DOHH2 (cell line): Measurements from ENCODE around the gene KANK4.

ENCODE experiments used
- H3F3A ChIP-seq: fragments of 200-600 bp; sonication (generic), shearing (Covaris generic); 2 replicates; pipeline ENCODE4 v1.6.0; 2016; ENCODE audit warnings: antibody characterized with exemption, mild to moderate bottlenecking; ENCODE audit not compliant: control insufficient read depth, insufficient read depth
- H3K27ac ChIP-seq: fragments of 200-600 bp; sonication (generic); 2 replicates; pipeline ENCODE4 v1.5.1; 2014; ENCODE audit warnings: low read depth, mild to moderate bottlenecking, low read length, moderate library complexity
- H3K27me3 ChIP-seq: fragments of 200-600 bp; sonication (generic); 2 replicates; pipeline ENCODE4 v1.6.1; 2014; ENCODE audit warnings: mild to moderate bottlenecking, low read length, mixed read lengths; ENCODE audit not compliant: control insufficient read depth
- H3K36me3 ChIP-seq: fragments of 200-600 bp; sonication (generic); 2 replicates; pipeline ENCODE4 v1.6.1; 2014; ENCODE audit warnings: mild to moderate bottlenecking, low read length, moderate library complexity, mixed read lengths; ENCODE audit not compliant: control insufficient read depth
- H3K4me1 ChIP-seq: fragments of 200-600 bp; sonication (generic); 2 replicates; pipeline ENCODE4 v1.6.1; 2014; ENCODE audit warnings: mild to moderate bottlenecking, low read length, mixed read lengths; ENCODE audit not compliant: control insufficient read depth
- H3K4me2 ChIP-seq: fragments of 200-600 bp; sonication (generic); 2 replicates; pipeline ENCODE4 v1.6.0; 2014; ENCODE audit warnings: mild to moderate bottlenecking, low read length, moderate library complexity
- H3K4me3 ChIP-seq: fragments of 200-600 bp; sonication (generic); 2 replicates; pipeline ENCODE4 v1.5.1; 2014; ENCODE audit warnings: mild to moderate bottlenecking, low read length, mixed read lengths
- H3K79me2 ChIP-seq: fragments of 200-600 bp; sonication (generic); 2 replicates; pipeline ENCODE4 v1.6.1; 2014; ENCODE audit warnings: mild to moderate bottlenecking, low read length, mixed read lengths; ENCODE audit not compliant: control insufficient read depth
- H3K9me2 ChIP-seq: fragments of 200-600 bp; sonication (generic); replicated peaks from 2 replicates; pipeline ENCODE4 v1.6.1; 2014; ENCODE audit warnings: mild to moderate bottlenecking, low read length, mixed read lengths; ENCODE audit not compliant: control insufficient read depth
- H3K9me3 ChIP-seq: fragments of 200-600 bp; sonication (generic); 2 replicates; pipeline ENCODE4 v1.6.1; 2014; ENCODE audit warnings: antibody characterized with exemption, low read length, mixed read lengths; ENCODE audit not compliant: control insufficient read depth, insufficient read depth
- H4K20me1 ChIP-seq: fragments of 200-600 bp; sonication (generic); 2 replicates; pipeline ENCODE4 v1.6.0; 2014; ENCODE audit warnings: low read depth, mild to moderate bottlenecking, antibody characterized with exemption, low read length, moderate library complexity; ENCODE audit not compliant: control insufficient read depth, insufficient read depth
- EZH2phosphoT487 ChIP-seq: fragments of 200-600 bp; sonication (generic); IDR thresholded peaks from 2 replicates; pipeline ENCODE4 v1.6.1; 2017; ENCODE audit warnings: borderline replicate concordance, mild to moderate bottlenecking, antibody characterized with exemption, low read length, moderate library complexity, mixed read lengths
- TF ChIP-seq, protein P1 (sequence below): fragments of 200-600 bp; sonication (generic); IDR thresholded peaks from one replicate; pipeline ENCODE4 v1.5.1; 2014; ENCODE audit warnings: antibody characterized with exemption, mild to moderate bottlenecking, low read depth, low read length; ENCODE audit not compliant: poor library complexity, severe bottlenecking

The KANK4 gene

DNA sequence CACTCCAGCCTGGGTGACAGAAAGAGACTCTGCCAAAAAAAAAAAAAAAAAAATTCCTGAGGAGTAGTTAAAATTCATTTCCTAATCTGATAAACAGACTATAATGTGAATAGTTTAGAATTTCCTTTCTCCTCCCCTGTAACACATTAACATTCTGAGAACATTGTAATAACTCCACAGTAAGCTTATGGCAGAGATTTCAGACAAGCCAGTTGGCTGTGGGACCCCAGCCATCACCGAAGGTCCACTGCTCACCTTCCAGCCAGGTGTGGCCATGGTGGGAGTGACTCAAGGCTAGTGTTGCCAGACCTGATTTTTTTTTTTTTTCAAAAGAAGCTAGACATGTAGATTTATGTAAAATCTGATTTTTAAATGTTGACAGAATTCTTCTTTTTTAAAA lies 11.8 kb downstream of the KANK4 start:
- Histone ChIP-seq H3K9me3 (no peaks in the 10 kb centered on the region), H3K4me1 (no peaks in the 10 kb centered on the region), H3K27me3 (peaks cover 2% of the 10 kb centered on the region; the same call in 1 of the 2 replicates), H3K36me3 (no peaks in the 10 kb centered on the region), H3K4me3 (no peak overlapping the region), H3K27ac (no peak overlapping the region), H3K79me2 (no peaks in the 10 kb centered on the region), H3F3A (no peaks in the 10 kb centered on the region), H3K4me2 (no peak overlapping the region), H3K9me2 (no peaks in the 10 kb centered on the region), H4K20me1 (no peaks in the 10 kb centered on the region)
- TF ChIP-seq, protein P1, sequence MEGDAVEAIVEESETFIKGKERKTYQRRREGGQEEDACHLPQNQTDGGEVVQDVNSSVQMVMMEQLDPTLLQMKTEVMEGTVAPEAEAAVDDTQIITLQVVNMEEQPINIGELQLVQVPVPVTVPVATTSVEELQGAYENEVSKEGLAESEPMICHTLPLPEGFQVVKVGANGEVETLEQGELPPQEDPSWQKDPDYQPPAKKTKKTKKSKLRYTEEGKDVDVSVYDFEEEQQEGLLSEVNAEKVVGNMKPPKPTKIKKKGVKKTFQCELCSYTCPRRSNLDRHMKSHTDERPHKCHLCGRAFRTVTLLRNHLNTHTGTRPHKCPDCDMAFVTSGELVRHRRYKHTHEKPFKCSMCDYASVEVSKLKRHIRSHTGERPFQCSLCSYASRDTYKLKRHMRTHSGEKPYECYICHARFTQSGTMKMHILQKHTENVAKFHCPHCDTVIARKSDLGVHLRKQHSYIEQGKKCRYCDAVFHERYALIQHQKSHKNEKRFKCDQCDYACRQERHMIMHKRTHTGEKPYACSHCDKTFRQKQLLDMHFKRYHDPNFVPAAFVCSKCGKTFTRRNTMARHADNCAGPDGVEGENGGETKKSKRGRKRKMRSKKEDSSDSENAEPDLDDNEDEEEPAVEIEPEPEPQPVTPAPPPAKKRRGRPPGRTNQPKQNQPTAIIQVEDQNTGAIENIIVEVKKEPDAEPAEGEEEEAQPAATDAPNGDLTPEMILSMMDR, result no peak
- no peak for TF ChIP-seq EZH2phosphoT487

DNA sequence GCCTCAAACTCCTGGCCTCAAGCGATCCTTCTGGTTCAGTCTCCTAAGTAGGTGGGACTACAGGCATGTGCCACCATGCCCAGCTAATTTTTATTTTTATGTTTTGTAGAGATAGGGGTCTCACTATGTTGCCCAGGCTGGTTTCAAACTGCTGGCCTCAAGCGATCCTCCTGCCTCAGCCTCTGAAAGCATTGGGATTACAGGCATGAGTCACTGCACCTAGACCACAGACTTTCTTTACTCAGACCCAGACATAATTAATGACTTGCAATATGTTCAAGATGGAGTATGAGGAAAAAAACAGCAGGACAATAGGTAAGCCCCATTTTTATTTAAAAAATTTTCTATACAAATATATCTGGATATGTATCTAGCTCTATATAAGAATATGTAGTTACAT lies 13.2 kb downstream of the KANK4 start:
- H3K9me3 ChIP-seq, result no peaks in the 10 kb centered on the region
- H3K4me3 ChIP-seq, result no peak overlapping the region
- peaks cover 8% of the 10 kb centered on the region for H3K27me3 ChIP-seq
- H3K79me2 ChIP-seq, result no peaks in the 10 kb centered on the region
- no peak overlapping the region for H3K27ac ChIP-seq
- no peaks in the 10 kb centered on the region for H4K20me1 ChIP-seq
- no peak overlapping the region for H3K4me2 ChIP-seq
- H3K4me1 ChIP-seq, result no peaks in the 10 kb centered on the region
- H3K36me3 ChIP-seq, result no peaks in the 10 kb centered on the region
- TF ChIP-seq, protein P1, result no peak
- no peak for TF ChIP-seq EZH2phosphoT487
- H3K9me2 ChIP-seq, result no peaks in the 10 kb centered on the region
- no peaks in the 10 kb centered on the region for H3F3A ChIP-seq

DNA sequence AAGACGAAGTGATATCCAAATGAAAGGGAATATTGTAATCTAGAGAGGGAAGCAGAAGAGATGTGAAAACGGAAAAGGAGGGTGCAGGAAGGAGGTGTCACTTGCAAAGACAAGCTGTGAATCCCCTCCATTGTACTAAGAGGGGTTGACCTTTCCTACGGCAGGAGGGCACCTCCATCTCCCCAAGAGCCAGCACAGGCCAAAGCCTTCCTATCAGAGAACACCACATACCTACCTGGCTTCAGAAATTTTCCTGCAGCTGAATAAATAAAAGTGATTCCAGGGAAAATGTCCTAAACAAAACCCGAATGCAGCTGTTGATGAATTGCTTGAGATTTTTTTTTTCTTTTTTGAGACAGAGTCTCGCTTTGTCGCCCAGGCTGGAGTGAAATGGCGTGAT lies 14.3 kb downstream of the KANK4 start:
- Histone ChIP-seq H3F3A (no peaks in the 10 kb centered on the region), H3K4me2 (no peak overlapping the region), H3K27ac (no peak overlapping the region), H3K9me2 (no peaks in the 10 kb centered on the region), H3K4me3 (no peak overlapping the region), H4K20me1 (no peaks in the 10 kb centered on the region), H3K79me2 (no peaks in the 10 kb centered on the region), H3K27me3 (peaks cover 15% of the 10 kb centered on the region), H3K36me3 (no peaks in the 10 kb centered on the region), H3K4me1 (no peaks in the 10 kb centered on the region), H3K9me3 (no peaks in the 10 kb centered on the region)
- TF ChIP-seq, protein P1, result no peak
- TF ChIP-seq EZH2phosphoT487, result no peak

DNA sequence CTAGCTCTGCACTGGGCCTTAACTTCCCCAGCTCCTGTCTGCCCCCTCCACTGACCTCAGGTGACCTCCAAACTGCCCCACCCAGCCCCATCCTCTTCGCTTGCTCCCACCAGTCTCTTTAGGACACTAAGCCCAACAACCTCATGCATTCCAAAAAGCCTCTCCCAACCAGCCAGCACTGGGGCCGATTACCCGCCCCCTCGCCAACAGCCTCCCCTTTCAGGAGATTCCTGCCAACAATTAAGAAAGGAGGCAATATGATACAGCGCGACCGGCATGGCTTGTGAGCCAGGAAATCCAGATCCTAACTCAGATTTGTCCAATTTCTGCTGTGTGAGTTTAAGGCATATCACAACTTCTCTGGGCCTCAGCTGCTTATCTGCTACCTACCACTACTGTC lies 14.7 kb downstream of the KANK4 start:
- H3F3A ChIP-seq, result no peaks in the 10 kb centered on the region
- no peaks in the 10 kb centered on the region for H4K20me1 ChIP-seq
- no peaks in the 10 kb centered on the region for H3K9me3 ChIP-seq
- no peak overlapping the region for H3K27ac ChIP-seq
- no peak overlapping the region for H3K4me3 ChIP-seq
- no peak overlapping the region for H3K4me2 ChIP-seq
- H3K27me3 ChIP-seq, result peaks cover 18% of the 10 kb centered on the region
- no peaks in the 10 kb centered on the region for H3K36me3 ChIP-seq
- no peaks in the 10 kb centered on the region for H3K4me1 ChIP-seq
- no peaks in the 10 kb centered on the region for H3K79me2 ChIP-seq
- H3K9me2 ChIP-seq, result no peaks in the 10 kb centered on the region
- TF ChIP-seq, protein P1, result no peak
- TF ChIP-seq EZH2phosphoT487, result no peak
